HG02571 (cell line): ENCODE data around the gene RILPL1.
"Not testable (repeated sequence)": the region's sequence is repeated elsewhere in the genome, so short reads cannot be mapped to it uniquely, and the experiment has no call there.

Source experiments
- ATAC-seq: cut with Tn5 transposase; IDR thresholded peaks from one replicate; pipeline ENCODE4 v1.9.1; 2021; ENCODE audit warnings: mild to moderate bottlenecking, moderate library complexity; ENCODE audit not compliant: unreplicated experiment

Gene RILPL1

GRCh38 chr12:123531091-123531490 is 2.4 kb downstream of the RILPL1 start:
- ATAC-seq = no peak

GRCh38 chr12:123530668-123531067 is 2.9 kb downstream of the RILPL1 start:
- no peak for ATAC-seq

GRCh38 chr12:123529686-123530085 is 3.8 kb downstream of the RILPL1 start:
- no peak for ATAC-seq

GRCh38 chr12:123528858-123529257 is 4.7 kb downstream of the RILPL1 start:
- no peak for ATAC-seq

- ATAC-seq = no peak
Measured at GRCh38 chr12:123526542-123527080, 6.9 kb downstream of the RILPL1 start.

- no peak for ATAC-seq
Measured at GRCh38 chr12:123524378-123524777, 9.1 kb downstream of the RILPL1 start.

- ATAC-seq = no peak
Measured at GRCh38 chr12:123523518-123523917, 10.0 kb downstream of the RILPL1 start.

GRCh38 chr12:123522164-123522563 is 11.4 kb downstream of the RILPL1 start:
- no peak for ATAC-seq

- no peak for ATAC-seq
Measured at GRCh38 chr12:123520567-123521474, 12.7 kb downstream of the RILPL1 start.

GRCh38 chr12:123519141-123520001 is 14.1 kb downstream of the RILPL1 start:
- no peak for ATAC-seq

- no peak for ATAC-seq
Measured at GRCh38 chr12:123516216-123516780, 17.2 kb downstream of the RILPL1 start.

- ATAC-seq = not testable (repeated sequence)
Measured at GRCh38 chr12:123514582-123515221, 18.8 kb downstream of the RILPL1 start.

- no peak for ATAC-seq
Measured at GRCh38 chr12:123513805-123514204, 19.7 kb downstream of the RILPL1 start.

GRCh38 chr12:123512838-123513665 is 20.5 kb downstream of the RILPL1 start:
- ATAC-seq = no peak

- ATAC-seq = no peak
Measured at GRCh38 chr12:123506843-123507236, 26.7 kb downstream of the RILPL1 start.

GRCh38 chr12:123506059-123506842 is 27.3 kb downstream of the RILPL1 start:
- ATAC-seq = no peak

- ATAC-seq = no peak
Measured at GRCh38 chr12:123502163-123502704, 31.3 kb downstream of the RILPL1 start.

- no peak for ATAC-seq
Measured at GRCh38 chr12:123499332-123499731, 34.2 kb downstream of the RILPL1 start.
